ENCODE results near the gene PAX7. TPM values are rescaled to one million over a fixed set of nuclear protein-coding genes. Genes with fewer than 3 reads are reported as not detected.

PAX7 gene
- total and polyA plus RNA-seq, 11 donors, result not detected

DNA sequence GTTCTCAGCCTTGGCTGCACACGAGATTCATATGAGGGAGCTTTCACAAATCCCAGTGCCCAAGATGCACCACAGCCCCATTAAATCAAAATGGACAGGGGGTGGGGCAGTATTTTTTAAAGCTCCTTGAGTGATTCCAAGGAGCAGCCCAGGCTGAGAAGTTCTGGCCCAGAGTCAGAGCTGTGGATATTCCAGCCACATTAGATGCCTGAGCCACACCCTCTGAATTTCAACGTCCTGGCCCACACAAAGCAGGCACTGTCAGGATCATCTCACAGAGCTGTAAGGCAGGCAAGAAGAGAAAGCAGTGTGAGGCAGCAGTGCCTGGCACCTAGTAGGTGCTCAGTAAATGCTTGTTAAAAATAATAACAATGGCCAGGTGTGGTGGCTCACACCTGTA is 37.4 kb downstream of the PAX7 start:
- ATAC-seq (no peak), DNase-seq (no peak)
- 25 to 45% (median 35%) methylated on average over 2 of the region's 2 CpGs for WGBS, 4 donors
- H3K36me3 ChIP-seq, result no peaks in the 10 kb centered on the region
- no peaks in the 10 kb centered on the region for H3K9me3 ChIP-seq
- H3K27me3 ChIP-seq, result peaks cover 0 to 74% (median 16%) of the 10 kb centered on the region in 9 donors
- intact Hi-C loops (cut with DNase I), result no loop called here
- no peaks in the 10 kb centered on the region for H3K4me1 ChIP-seq
- TF ChIP-seq POLR2A (IDR thresholded peaks at IDR 0.05), result no peak
- TF ChIP-seq, protein P1, sequence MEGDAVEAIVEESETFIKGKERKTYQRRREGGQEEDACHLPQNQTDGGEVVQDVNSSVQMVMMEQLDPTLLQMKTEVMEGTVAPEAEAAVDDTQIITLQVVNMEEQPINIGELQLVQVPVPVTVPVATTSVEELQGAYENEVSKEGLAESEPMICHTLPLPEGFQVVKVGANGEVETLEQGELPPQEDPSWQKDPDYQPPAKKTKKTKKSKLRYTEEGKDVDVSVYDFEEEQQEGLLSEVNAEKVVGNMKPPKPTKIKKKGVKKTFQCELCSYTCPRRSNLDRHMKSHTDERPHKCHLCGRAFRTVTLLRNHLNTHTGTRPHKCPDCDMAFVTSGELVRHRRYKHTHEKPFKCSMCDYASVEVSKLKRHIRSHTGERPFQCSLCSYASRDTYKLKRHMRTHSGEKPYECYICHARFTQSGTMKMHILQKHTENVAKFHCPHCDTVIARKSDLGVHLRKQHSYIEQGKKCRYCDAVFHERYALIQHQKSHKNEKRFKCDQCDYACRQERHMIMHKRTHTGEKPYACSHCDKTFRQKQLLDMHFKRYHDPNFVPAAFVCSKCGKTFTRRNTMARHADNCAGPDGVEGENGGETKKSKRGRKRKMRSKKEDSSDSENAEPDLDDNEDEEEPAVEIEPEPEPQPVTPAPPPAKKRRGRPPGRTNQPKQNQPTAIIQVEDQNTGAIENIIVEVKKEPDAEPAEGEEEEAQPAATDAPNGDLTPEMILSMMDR (IDR thresholded peaks at IDR 0.05), result no peak
- no peak overlapping the region for H3K4me3 ChIP-seq
- no peak overlapping the region for H3K27ac ChIP-seq

DNA sequence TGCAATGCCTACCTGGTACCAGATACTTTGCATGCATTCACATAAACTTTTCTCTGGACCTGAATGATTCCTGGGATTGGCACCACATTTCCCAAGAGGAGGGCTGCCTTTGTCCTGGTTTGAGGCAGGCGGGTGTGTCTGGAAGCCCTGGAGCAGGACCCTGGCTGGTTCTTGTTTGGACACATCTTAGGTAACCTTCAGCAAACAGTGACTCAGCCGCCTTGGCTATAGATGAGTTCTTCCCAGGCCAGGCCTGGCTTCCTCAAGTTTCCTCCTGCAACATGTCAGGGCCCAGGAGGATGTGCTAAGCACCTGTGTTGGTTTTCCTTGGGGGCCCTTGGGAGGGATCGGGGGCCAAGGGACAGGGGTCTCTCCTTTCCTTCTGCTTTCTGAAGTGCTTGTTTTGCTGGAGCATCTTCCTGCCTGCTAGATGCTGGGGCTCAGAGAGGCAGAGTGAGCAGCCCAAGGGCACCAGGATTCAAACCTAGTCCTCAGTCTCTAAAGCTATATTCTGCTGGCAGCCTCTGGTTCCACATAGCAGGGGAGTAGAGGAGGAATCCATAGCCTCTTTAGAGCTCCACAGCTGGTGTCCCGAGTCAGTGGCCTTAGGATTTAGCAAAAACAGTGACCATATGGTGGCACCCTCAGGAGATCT is 38.2 kb downstream of the PAX7 start:
- intact Hi-C loops (cut with DNase I), result no loop called here
- 54 to 64% (median 57%) methylated on average over 3 to 4 of the region's 4 CpGs for WGBS, 4 donors
- no peak overlapping the region for H3K27ac ChIP-seq
- ATAC-seq (no peak), DNase-seq (no peak)
- H3K36me3 ChIP-seq, result no peaks in the 10 kb centered on the region
- H3K4me3 ChIP-seq, result no peak overlapping the region
- no peaks in the 10 kb centered on the region for H3K4me1 ChIP-seq
- peaks cover 0 to 76% (median 12%) of the 10 kb centered on the region in 9 donors for H3K27me3 ChIP-seq
- no peaks in the 10 kb centered on the region for H3K9me3 ChIP-seq
- TF ChIP-seq, protein P1 (IDR thresholded peaks at IDR 0.05), result no peak
- TF ChIP-seq POLR2A (IDR thresholded peaks at IDR 0.05), result no peak

DNA sequence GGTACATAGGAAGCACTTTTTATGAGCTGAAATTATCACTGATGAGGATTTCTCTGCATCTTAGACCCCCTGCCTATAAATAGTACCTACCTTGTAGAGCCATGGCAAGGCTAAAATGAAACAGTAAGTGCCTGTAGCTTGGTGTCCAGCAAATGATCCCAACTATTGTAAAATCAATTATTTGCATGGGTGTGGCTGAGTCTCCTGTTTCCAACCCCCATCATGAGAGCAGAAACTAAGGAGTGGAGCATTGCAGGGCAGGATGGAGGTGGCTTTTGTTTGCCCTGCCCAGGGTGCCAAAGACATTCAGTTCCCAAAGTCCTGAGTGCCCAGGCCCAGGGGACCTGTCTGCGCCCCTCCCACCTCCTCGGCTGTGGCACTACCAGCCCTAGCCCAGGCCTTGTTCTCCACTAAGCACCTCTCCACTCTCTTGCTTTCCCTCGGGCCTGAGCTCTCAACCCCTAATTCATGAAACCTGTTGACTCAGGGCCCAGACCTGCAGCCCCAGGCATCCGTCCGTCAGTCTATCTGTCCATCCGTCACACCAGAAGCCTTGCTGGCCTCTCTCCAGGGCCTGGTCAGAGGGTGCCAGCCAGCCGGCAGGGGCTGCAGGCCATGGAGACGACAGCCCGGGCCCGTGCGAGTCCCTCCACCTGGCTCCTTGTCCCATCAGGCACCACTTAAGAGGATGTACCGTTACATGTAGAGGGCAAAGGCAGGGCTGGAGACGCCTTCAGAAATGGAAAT is 39.6 kb downstream of the PAX7 start:
- Histone ChIP-seq H3K27me3 (peaks cover 0 to 76% (median 20%) of the 10 kb centered on the region in 9 donors), H3K27ac (no peak overlapping the region), H3K4me3 (no peak overlapping the region), H3K36me3 (no peaks in the 10 kb centered on the region), H3K9me3 (no peaks in the 10 kb centered on the region), H3K4me1 (no peaks in the 10 kb centered on the region)
- no peak for DNase-seq
- intact Hi-C loops (cut with DNase I), result no loop called here
- 73 to 80% (median 77%) methylated on average over 13 of the region's 13 CpGs for WGBS, 4 donors
- ATAC-seq, result no peak
- TF ChIP-seq, protein P1 (IDR thresholded peaks at IDR 0.05), result no peak
- TF ChIP-seq POLR2A (IDR thresholded peaks at IDR 0.05), result no peak

DNA sequence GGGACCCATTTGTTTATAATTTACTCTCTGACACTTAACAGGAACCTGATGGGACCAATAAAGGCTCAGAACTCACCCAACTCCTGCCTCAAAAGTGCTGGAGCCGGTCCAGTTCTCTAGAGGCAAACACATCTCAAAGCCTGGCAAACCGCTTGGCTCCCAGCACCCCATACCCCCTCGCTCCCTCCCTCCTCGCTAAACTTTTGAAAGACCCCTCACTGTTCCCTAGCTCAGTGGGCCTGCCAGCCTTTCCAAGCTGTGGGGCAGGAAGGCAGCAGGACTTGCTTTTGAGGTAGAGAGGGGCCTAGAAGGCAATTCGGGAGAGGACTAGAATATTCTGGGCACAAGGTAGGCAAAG is 40.2 kb downstream of the PAX7 start:
- Histone ChIP-seq H3K27me3 (peaks cover 0 to 77% (median 26%) of the 10 kb centered on the region in 9 donors), H3K4me1 (no peaks in the 10 kb centered on the region), H3K9me3 (no peaks in the 10 kb centered on the region), H3K36me3 (no peaks in the 10 kb centered on the region), H3K27ac (no peak overlapping the region), H3K4me3 (no peak overlapping the region)
- intact Hi-C loops (cut with DNase I), result no loop called here
- WGBS, 4 donors, result 74 to 84% (median 79%) methylated on average over 5 of the region's 5 CpGs
- DNase-seq, result no peak
- TF ChIP-seq POLR2A (IDR thresholded peaks at IDR 0.05), result no peak
- ATAC-seq, result no peak

Data from heart left ventricle (tissue), 16 donors.